ENCODE data around the gene ARL8A. TPM values are rescaled to one million over a fixed set of nuclear protein-coding genes. Genes with fewer than 3 reads are reported as not detected.

The ARL8A gene
- polyA plus RNA-seq, 3 donors, result 12.4 to 123 (median 14.8) TPM

GRCh38 chr1:202133496-202133895 is 11.0 kb downstream of the ARL8A start:
- Histone ChIP-seq H3K27me3 (ENCODE audit: control insufficient read depth in 2 of 2, insufficient read depth in 2 of 2, low read length in 2 of 2) (no peaks in the 10 kb centered on the region), H3K9ac (ENCODE audit: insufficient read depth, low read length, poor library complexity, severe bottlenecking) (no peak overlapping the region), H4K20me1 (ENCODE audit: insufficient read depth, low read length) (peaks cover 83% of the 10 kb centered on the region), H3K79me2 (ENCODE audit: insufficient read depth, low read length) (peaks cover 40% of the 10 kb centered on the region), H3K4me1 (ENCODE audit: control insufficient read depth in 1 of 2, insufficient read depth in 2 of 2, low read length in 2 of 2) (peaks cover 5 to 6% of the 10 kb centered on the region in 2 donors), H3K36me3 (replicated peaks in 1 of 2; ENCODE audit: control insufficient read depth in 1 of 2, insufficient read depth in 2 of 2, low read length in 2 of 2) (peaks cover 54 to 65% of the 10 kb centered on the region in 2 donors), H3K27ac (ENCODE audit: low read depth in 1 of 2, low read length in 2 of 2) (no peak overlapping the region), H3K4me2 (replicated peaks; ENCODE audit: extremely low read depth, low read length, poor library complexity, severe bottlenecking) (no peak overlapping the region), H3K4me3 (replicated peaks in 1 of 3; ENCODE audit: low read depth in 2 of 3, low read length in 3 of 3) (no peak overlapping the region), H2AFZ (ENCODE audit: insufficient read depth, low read depth, low read length, poor library complexity, severe bottlenecking) (no peak overlapping the region), H3K9me3 (replicated peaks in 1 of 2; ENCODE audit: control insufficient read depth in 1 of 2, insufficient read depth in 1 of 2, low read length in 2 of 2) (no peaks in the 10 kb centered on the region)
- Mint-ChIP-seq H3K9me3 (peaks cover 0 to 1% (median 0%) of the 10 kb centered on the region in 7 donors), H3K36me3 (peaks cover 48 to 64% of the 10 kb centered on the region in 2 donors), H3K27ac (no peak overlapping the region), H3K4me3 (no peak overlapping the region), H3K4me1 (peaks cover 6% of the 10 kb centered on the region), H3K27me3 (ENCODE audit: low read depth in 3 of 3) (peaks cover 0 to 2% (median 2%) of the 10 kb centered on the region in 3 donors)
- no peak for DNase-seq
- intact Hi-C loops (cut with micrococcal nuclease), result no loop called here
- 35% methylated on average over 8 of the region's 8 CpGs for WGBS (ENCODE audit: insufficient coverage)
- no peak for TF ChIP-seq CTCF (IDR thresholded peaks at IDR 0.05)

DNA sequence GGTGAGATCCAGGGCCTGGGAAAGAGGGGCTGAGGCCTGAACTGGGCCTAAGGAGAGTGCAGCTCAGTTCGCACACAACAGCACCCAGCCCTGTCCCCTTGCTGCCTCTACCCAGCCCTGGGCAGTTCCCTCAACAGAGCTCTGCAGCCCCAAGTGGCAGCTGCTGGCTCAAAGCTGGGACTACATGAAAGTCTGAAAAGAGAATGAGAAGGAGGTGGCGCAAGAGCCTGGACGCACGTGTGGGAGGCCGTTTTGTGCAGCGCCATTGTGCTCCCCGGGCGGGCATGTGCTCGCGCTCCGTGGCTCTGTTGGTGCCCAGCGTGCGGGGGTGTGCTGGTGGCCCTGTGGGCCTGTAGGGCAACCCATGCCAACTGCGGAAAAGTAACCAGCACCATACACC is 11.5 kb downstream of the ARL8A start:
- no peak overlapping the region for H3K9ac ChIP-seq (ENCODE audit: insufficient read depth, low read length, poor library complexity, severe bottlenecking)
- peaks cover 49 to 60% of the 10 kb centered on the region in 2 donors for H3K36me3 ChIP-seq (replicated peaks in 1 of 2; ENCODE audit: control insufficient read depth in 1 of 2, insufficient read depth in 2 of 2, low read length in 2 of 2)
- Mint-ChIP-seq H3K27ac (peak overlapping the region in 2 of 7 donors; percentile 3 to 54), H3K4me1 (peaks cover 6% of the 10 kb centered on the region), H3K4me3 (no peak overlapping the region), H3K27me3 (ENCODE audit: low read depth in 3 of 3) (peaks cover 0 to 2% (median 2%) of the 10 kb centered on the region in 3 donors), H3K36me3 (peaks cover 43 to 59% of the 10 kb centered on the region in 2 donors), H3K9me3 (peaks cover 0 to 1% (median 0%) of the 10 kb centered on the region in 7 donors)
- no peak for DNase-seq
- peaks cover 5 to 6% of the 10 kb centered on the region in 2 donors for H3K4me1 ChIP-seq (ENCODE audit: control insufficient read depth in 1 of 2, insufficient read depth in 2 of 2, low read length in 2 of 2)
- no peak for TF ChIP-seq CTCF (IDR thresholded peaks at IDR 0.05)
- H4K20me1 ChIP-seq (ENCODE audit: insufficient read depth, low read length), result peaks cover 78% of the 10 kb centered on the region
- H3K4me2 ChIP-seq (replicated peaks; ENCODE audit: extremely low read depth, low read length, poor library complexity, severe bottlenecking), result no peak overlapping the region
- H2AFZ ChIP-seq (ENCODE audit: insufficient read depth, low read depth, low read length, poor library complexity, severe bottlenecking), result no peak overlapping the region
- peaks cover 35% of the 10 kb centered on the region for H3K79me2 ChIP-seq (ENCODE audit: insufficient read depth, low read length)
- no peaks in the 10 kb centered on the region for H3K27me3 ChIP-seq (ENCODE audit: control insufficient read depth in 2 of 2, insufficient read depth in 2 of 2, low read length in 2 of 2)
- no peak overlapping the region for H3K27ac ChIP-seq (ENCODE audit: low read depth in 1 of 2, low read length in 2 of 2)
- no peak overlapping the region for H3K4me3 ChIP-seq (replicated peaks in 1 of 3; ENCODE audit: low read depth in 2 of 3, low read length in 3 of 3)
- H3K9me3 ChIP-seq (replicated peaks in 1 of 2; ENCODE audit: control insufficient read depth in 1 of 2, insufficient read depth in 1 of 2, low read length in 2 of 2), result no peaks in the 10 kb centered on the region
- 17% methylated on average over 7 of the region's 14 CpGs for WGBS (ENCODE audit: insufficient coverage)
- intact Hi-C loops (cut with micrococcal nuclease), result no loop called here

Measured in CD14-positive monocyte (primary cell).